ENCODE data around the gene CCDC83.

GRCh38 chr11:85960678-85961077, 105.5 kb downstream of the CCDC83 start:
- no peak for TF ChIP-seq CTCF (conservative IDR thresholded peaks at IDR 0.05)
- no peak for TF ChIP-seq EZH2 (IDR thresholded peaks at IDR 0.05; ENCODE audit: low read depth)

All from PC-9 (cell line).